Transverse colon (tissue), 4 donors: ENCODE data around the gene CTNNA1.

Experiments used
- CTCF ChIP-seq, 5 experiments: fragments of 200-600 bp in 3 of 5; fragments of 450-650 bp in 2 of 5; sonication (generic) in 3 of 5; IDR thresholded peaks; 1 replicate in 2 of 5; 2 replicates in 3 of 5; pipeline ENCODE4 v1.5.1; 2016 to 2017; ENCODE audit warnings: antibody characterized with exemption in 5 of 5, inconsistent platforms in 3 of 5, mild to moderate bottlenecking in 2 of 5, moderate library complexity in 1 of 5
- EP300 ChIP-seq: sonication (generic); formaldehyde crosslinking; IDR thresholded peaks from one replicate; pipeline ENCODE4 v1.6.1; 2017; ENCODE audit warnings: antibody characterized with exemption, low read depth
- POLR2A ChIP-seq: fragments of 450-650 bp; IDR thresholded peaks from one replicate; pipeline ENCODE4 v1.6.1; 2016; ENCODE audit warnings: antibody characterized with exemption, mild to moderate bottlenecking, moderate library complexity
- POLR2AphosphoS5 ChIP-seq, 3 donors: sonication (generic); formaldehyde crosslinking; IDR thresholded peaks; one replicate each; pipeline ENCODE4 v1.6.1; 2016; ENCODE audit warnings: antibody characterized with exemption in 3 of 3

GRCh38 chr5:138910546-138911185, 157.4 kb downstream of the CTNNA1 start:
- no peak for TF ChIP-seq CTCF (IDR thresholded peaks at IDR 0.05)
- no peak for TF ChIP-seq POLR2AphosphoS5 (IDR thresholded peaks at IDR 0.05)
- TF ChIP-seq POLR2A = no peak
- no peak for TF ChIP-seq EP300
